ENCODE results near the gene GALNT7.

The GALNT7 gene

GRCh38 chr4:173316060-173316459, 147.4 kb downstream of the GALNT7 start:
- DNase-seq, result no peak

- no peak for DNase-seq
Observed at GRCh38 chr4:173317004-173317403, 148.4 kb downstream of the GALNT7 start.

- DNase-seq, result no peak
Observed at GRCh38 chr4:173318240-173318639, 149.6 kb downstream of the GALNT7 start.

- DNase-seq, result peak; percentile 77
Observed at GRCh38 chr4:173318648-173319211, 150.1 kb downstream of the GALNT7 start.

- no peak for DNase-seq
Observed at GRCh38 chr4:173319696-173320095, 151.1 kb downstream of the GALNT7 start.

GRCh38 chr4:173325007-173325736, 156.6 kb downstream of the GALNT7 start:
- no peak for DNase-seq

- no peak for DNase-seq
Observed at GRCh38 chr4:173328236-173328901, 159.8 kb downstream of the GALNT7 start.

GRCh38 chr4:173330590-173330989, 162.0 kb downstream of the GALNT7 start:
- DNase-seq, result no peak

GRCh38 chr4:173332021-173332487, 163.4 kb downstream of the GALNT7 start:
- peak; percentile 42 for DNase-seq

- no peak for DNase-seq
Observed at GRCh38 chr4:173332963-173333657, 164.5 kb downstream of the GALNT7 start.

- no peak for DNase-seq
Observed at GRCh38 chr4:173333658-173334084, 165.1 kb downstream of the GALNT7 start.

- peak; percentile 100 for DNase-seq
Observed at GRCh38 chr4:173334085-173334890, 165.7 kb downstream of the GALNT7 start, which contains the start of gene HMGB2. Gene HMGB2, minus strand, starts transcription at chr4:173334358. Its CDS starts 709 bp downstream, at chr4:173333649.

GRCh38 chr4:173334891-173335752, 166.5 kb downstream of the GALNT7 start:
- DNase-seq, result peak; percentile 94

- no peak for DNase-seq
Observed at GRCh38 chr4:173337463-173337862, 168.9 kb downstream of the GALNT7 start.

- DNase-seq, result no peak
Observed at GRCh38 chr4:173343832-173344397, 175.3 kb downstream of the GALNT7 start.

GRCh38 chr4:173345648-173346047, 177.0 kb downstream of the GALNT7 start:
- no peak for DNase-seq

- no peak for DNase-seq
Observed at GRCh38 chr4:173346074-173346473, 177.5 kb downstream of the GALNT7 start.

- no peak for DNase-seq
Observed at GRCh38 chr4:173347467-173347866, 178.9 kb downstream of the GALNT7 start.

- DNase-seq, result no peak
Observed at GRCh38 chr4:173357939-173358338, 189.3 kb downstream of the GALNT7 start.

- no peak for DNase-seq
Observed at GRCh38 chr4:173360587-173361221, 192.1 kb downstream of the GALNT7 start.

Measured in eye (tissue), 1 donor.